ENCODE measurements around the gene SNED1. TPM values are rescaled to one million over a fixed set of nuclear protein-coding genes. Genes with fewer than 3 reads are reported as not detected.
A peak's percentile ranks its signal among the peaks of the same experiment; 100 is the strongest.
"Not testable (repeated sequence)": the region's sequence is repeated elsewhere in the genome, so short reads cannot be mapped to it uniquely, and the experiment has no call there.

The SNED1 gene
- total RNA-seq, 2 donors from 2014 or later = 12.2 to 31.9 TPM

DNA sequence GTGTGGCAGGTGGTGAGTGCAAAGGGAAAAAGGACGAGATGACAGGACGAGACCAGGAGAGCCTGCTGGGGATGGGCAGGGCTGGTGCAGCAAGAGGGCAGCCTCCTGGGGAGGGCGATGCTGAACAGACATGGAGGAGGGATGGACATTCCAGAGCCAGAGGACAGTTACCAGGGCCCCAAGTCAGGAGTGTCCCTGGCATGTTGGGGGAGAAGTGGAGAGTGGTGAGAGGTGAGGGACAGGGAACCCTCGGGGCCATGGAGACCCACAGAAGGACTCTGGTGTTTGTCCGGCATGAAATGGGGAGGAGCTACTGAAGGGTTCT, 84.6 kb downstream of the SNED1 start:
- intact Hi-C loops (cut with DNase I) = no loop called here
- DNase-seq (no peak), ATAC-seq (no peak)

DNA sequence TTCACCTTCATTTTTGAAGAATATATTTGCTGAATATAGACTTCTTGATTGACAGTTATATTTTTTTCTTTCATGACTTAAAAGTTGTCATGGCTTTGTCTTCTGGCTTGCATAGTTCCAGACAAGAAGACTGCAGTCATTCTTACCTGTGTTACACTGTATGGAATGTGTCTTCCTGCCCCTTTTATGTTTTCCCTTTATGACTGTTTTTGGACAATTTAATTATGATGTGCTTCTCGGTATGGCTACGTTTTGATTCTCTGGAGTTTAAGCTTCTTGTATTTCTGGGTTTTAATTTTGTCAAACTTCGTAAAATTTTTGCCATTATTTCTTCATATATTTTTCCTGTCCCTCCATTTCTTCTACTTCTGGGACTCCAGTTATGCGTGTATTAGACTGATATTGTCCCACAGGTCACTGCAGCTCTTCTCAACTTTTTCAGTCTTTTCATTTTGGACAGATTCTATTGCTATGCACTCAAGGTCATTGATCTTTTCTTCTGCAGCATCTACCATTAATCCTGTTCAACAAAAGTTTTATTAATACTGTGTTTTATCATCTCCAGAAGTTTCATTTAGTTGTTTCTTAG, 86.5 kb downstream of the SNED1 start:
- no peak for ATAC-seq
- intact Hi-C loops (cut with DNase I) = no loop called here
- no peak for DNase-seq

DNA sequence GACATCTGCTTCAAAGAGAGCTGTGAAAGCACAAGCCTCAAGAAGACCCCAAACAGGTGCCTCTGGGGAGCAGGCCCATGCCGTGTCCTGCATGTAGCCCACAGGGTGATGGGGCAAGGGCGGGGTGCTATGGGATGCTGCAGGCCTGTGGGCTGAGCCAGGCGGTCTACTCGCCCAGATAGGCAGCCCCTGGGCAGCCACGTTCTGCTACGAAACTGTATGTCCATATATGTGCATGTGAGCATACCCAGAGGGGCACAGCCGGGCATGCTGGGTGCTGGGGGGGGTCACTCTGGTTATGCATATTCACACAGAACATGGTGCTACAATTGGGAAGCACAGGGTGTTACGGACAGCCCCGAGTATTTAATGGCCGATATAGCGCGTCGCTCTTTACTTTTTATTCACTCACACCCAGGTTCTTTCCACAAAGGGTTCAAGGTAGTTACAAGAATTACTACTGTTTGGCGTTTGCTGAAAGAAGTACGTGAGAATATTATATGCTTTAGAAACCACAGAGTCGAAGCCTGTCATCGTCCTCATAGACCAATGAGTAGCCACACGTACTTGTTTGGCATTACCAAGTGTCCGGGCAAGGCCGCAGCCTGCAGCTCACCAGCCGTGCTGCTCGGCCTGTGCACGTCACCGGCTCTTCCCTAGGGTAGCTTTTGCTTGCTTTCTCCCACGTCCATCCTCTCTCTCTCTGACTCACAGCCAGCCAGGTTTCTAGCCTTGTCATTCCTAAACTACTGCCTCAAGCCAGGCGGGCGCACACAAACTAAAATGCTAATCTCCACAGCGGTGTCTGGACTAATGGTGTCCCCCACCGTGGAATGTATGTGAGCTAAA, 89.2 kb downstream of the SNED1 start:
- intact Hi-C loops (cut with DNase I) = no loop called here
- DNase-seq = no peak

DNA sequence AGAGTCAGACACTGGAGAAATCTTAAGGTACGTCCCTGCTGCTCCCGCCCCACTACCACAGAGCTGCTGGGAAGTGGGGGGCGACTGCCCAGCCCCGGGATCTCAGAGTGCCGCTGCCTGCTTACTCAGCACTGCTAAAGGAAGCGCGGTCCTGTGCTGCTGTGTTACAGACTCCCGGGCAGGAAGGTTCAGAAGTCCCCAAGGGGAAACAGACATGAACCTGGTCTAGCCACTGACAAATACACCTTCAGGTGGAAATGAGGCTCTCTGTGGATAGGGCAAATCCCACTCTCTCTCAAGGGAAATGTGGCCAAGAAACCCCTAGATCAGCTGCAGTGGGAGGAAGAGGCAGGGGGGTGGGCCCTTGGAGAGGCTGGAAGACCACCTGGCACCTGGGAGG, 90.0 kb downstream of the SNED1 start:
- intact Hi-C loops (cut with DNase I) = no loop called here
- ATAC-seq = no peak

More for the DNA sequence above, 89.2 kb downstream of the SNED1 start:
- ATAC-seq = no peak

DNA sequence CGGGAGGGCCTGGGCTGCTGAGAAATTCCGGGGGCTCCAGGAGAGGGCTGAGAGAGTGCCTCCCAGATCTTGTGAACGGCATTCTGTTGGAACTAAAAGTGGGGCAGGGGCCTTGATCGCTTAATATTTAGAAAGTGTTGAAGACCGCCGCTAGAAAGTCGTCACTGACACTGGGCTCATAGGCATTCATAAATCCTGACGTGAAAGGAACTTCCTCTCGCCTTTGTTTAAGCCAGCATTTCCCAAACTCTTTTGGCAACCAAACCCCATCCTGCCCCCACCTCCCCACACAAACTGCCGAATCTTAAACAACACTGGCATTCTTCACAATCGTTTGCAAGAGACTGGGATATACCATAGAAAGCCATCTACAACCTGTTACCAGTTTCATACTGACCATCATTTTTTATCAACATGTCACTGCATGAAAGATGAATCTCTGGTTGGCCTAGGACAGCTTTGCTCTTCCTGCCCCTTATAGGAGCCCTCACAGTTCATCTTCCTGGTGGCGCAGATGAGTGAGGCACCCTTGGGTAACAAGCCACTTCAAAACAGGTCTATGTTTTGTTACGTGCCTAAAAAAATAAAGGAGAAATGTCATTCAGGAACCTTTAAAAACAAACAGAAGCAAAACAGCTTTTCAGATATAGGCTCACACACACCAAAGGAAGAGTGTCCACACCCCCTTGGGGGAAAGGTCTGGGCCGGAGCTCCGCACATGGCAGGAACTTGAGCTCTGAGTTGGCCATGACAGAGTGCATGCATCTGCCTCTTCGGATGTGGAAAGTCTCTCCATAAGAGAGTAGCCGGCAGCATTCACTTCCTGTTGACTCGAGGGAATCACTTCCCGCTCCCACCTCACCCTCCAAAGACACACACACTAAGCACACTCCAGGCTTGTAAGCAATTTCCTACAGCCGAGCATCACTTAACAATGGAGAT, 90.6 kb downstream of the SNED1 start:
- DNase-seq = no peak
- intact Hi-C loops (cut with DNase I) = no loop called here
- no peak for ATAC-seq

More for the DNA sequence above, 90.0 kb downstream of the SNED1 start:
- no peak for DNase-seq

DNA sequence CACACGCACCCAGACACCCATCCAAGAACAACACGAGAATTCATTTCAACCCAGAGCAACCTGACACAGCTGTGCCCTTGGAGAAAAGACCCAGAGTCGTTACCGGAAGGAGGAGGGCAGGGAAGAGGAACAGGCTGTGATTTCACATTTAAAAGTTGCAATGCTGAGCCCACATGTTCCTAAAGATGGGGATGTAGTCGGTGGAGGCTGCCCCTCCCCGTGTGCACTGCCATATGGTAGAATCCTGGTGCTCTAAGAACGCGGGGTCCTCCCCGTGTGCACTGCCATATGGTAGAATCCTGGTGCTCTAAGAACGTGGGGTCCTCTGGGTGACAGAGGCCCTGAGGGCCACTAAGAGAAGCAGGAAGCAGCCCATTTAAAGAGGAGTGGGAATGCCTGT, 92.8 kb downstream of the SNED1 start:
- intact Hi-C loops (cut with DNase I) = no loop called here
- DNase-seq (no peak), ATAC-seq (no peak)

DNA sequence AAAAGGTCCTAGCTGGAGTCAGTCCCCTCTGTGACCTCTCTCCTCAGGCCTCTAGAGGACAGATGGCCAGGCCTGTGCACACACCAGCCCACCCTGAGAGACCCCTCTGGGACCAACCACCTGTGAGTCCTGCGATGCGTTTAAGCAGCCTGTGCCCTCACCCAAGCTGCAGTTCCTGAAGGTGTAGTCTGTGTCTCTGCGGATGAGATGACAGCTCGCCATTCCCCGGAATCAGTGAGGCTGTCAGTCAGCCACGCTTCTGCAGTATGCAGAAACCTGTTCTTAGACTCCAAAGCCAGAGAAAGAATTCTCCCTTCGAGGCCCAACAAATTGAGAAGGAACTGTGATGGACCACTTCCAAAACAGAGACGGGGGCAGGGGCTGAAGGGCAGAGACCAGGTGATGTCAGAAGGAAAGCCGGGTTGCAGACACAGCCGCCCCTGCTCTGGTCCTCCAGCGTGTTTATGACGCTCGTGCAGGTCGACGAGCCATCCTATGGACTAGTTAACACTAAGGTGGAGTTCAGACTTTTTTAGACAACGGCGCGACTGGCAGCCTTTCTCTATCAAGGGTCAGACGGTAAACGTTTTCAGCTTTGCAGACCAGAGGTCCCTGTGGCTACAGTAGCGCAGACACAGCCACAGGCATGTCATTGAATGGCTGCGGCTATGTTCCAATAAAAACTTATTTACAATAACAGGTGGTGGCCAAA, 93.5 kb downstream of the SNED1 start:
- intact Hi-C loops (cut with DNase I) = no loop called here

DNA sequence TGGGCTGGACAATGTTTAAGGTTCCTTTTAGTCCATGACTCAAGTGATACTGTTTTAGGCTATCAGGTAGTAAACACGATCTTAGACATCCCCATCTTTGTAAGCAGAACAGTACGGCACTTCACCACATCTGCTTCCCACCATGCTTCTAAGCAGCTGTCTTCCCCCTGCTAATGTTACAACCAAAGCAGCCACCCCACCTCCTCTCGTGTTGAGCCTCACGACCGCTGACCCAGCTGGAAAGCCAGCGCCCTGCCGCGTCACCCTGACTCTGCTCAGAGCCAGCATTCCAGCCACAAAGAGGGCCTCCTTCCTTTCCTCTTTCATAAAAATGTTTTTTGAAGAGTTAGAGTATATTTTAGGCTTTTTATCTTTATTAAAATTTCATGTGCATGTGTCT, 94.3 kb downstream of the SNED1 start:
- DNase-seq (no peak), ATAC-seq (no peak)
- intact Hi-C loops (cut with DNase I) = no loop called here

More for the DNA sequence above, 93.5 kb downstream of the SNED1 start:
- no peak for ATAC-seq
- no peak for DNase-seq

DNA sequence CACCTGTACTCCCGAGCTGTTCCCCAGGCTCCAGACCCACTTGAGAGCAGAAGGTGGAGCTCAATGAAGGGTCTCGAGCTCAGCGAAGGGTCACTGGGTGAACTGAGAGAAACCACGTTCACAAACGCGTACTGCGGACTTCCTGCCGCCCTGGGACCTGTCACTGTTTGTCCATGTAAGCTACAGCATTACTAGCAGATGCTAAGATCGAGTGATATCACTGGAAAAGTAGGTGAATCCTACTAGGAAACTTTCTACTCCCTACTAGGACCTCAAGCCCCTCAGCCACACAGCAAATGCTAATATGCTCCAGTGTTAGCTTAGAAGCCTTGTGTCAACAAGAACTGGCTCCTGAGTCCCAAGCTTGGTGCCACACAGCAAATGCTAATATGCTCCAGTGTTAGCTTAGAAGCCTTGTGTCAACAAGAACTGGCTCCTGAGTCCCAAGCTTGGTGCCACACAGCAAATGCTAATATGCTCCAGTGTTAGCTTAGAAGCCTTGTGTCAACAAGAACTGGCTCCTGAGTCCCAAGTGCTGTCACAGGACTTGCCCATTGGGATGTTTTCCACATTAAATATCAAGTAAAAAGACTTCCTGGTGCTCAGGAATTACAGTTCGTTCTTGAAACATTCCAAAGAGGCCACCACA, 94.8 kb downstream of the SNED1 start:
- ATAC-seq; intact Hi-C loops (cut with DNase I); DNase-seq: not testable (repeated sequence)

DNA sequence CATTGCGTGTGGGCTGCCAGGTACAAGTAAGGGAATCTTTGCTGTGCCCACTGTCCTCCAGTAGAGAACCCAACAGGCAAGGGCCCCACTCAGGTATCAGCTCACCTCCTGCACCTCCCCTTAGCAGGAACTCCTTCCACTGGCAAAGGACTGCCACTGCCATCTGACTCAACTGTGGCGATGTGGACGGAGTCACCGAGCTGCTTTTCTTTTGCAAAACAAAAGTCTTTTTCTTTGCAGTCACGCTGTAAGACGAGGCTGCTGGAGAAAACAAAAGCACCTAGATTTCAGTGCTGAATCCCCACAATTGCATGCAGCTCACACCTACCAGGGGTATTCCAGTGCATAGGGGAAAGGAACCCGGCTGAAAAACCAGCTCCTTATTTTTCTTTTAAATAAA, 95.8 kb downstream of the SNED1 start:
- intact Hi-C loops (cut with DNase I) = no loop called here
- DNase-seq (no peak), ATAC-seq (no peak)

DNA sequence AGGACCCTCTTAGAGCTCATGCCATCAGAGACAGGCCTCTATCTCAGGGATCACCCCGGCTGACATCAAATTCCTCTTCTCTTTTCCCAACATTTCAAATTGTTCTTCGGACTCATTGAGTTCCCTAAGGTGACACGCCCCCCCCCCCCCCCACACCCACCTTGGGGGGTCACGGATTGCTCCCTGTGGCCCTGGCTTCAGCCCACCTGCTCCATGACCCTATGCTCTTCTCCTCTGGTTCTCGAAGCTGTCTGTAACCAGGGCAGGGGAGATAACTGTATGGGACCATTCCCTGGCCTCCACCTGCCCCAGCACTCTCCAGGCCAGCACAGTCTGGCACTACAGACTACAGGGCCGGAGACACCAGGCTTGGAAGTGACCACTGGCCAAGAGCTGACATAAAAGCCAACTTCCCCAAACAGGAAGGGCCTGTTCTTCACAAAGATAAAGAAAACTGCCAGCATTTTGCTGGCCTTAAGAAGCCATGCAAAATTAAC, 96.6 kb downstream of the SNED1 start:
- intact Hi-C loops (cut with DNase I) = no loop called here
- ATAC-seq (no peak), DNase-seq (no peak)

DNA sequence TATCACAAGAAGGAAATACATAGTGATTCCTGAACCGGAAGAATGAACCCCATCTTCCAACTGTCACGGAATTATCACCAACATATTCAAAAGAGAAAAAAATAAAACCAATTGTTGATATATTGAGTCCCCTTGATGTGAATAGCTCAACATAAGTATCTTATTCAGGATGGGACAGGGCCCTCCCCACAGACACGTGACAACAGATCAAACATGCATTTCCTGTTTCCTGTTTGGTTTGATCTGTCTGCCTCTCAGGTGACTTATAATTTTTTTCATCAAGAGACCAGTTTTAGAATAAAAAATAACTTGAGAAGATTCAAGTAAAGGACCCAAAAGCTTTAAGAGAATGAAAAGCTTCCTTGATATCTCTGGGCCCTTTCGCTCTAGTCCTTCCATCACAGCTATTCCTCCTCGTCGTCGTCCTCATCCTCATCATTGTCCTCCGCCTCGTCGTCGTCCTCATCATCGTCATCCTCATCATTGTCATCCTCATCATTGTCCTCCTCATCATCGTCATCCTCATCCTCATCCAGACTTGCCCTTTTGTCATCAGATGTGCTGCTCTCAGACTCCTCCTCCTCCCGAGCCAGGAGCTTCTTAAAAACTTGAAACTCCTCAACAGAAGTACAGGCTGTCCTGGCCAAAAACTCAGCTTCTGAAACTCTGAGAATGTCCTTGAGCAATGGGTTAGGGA, 97.3 kb downstream of the SNED1 start:
- intact Hi-C loops (cut with DNase I) = no loop called here
- DNase-seq (no peak), ATAC-seq (no peak)

DNA sequence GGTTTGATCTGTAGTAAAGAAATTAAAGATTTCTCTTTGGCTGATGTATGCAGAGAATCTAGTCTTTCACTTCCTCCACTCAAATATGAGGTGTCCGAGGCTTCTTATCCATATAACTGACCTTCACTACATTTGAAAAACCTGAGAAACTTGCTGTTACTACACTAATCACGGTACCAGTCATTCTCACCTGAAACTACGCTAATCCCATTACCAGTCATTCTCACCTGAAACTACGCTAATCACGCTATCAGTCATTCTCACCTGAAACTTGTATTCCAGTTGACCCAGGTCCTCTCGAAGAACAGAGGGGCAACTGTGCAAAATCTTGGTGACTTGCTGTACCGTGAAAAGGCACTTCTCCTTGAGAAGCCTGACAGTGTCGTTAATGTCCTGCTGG, 98.6 kb downstream of the SNED1 start:
- DNase-seq (no peak), ATAC-seq (no peak)
- intact Hi-C loops (cut with DNase I) = no loop called here

DNA sequence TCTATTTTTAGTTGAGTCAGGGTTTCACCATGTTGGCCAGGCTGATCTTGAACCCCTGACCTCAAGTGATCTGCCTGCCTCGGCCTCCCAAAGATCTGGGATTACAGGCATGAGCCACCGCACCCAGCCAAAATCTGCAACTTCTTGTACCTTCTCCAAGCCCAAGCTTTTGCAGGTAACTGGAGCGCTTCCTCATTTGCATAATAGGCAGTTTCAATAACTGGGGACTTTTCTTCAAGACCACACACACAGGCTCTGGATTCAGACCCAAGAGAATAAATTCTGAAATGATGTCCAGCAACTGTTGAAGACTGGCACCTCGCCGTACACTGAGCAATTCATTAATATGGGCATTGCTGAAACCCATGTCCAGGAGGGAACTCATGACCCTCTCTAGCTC, 100.8 kb downstream of the SNED1 start:
- intact Hi-C loops (cut with DNase I) = no loop called here
- no peak for DNase-seq
- ATAC-seq = no peak

DNA sequence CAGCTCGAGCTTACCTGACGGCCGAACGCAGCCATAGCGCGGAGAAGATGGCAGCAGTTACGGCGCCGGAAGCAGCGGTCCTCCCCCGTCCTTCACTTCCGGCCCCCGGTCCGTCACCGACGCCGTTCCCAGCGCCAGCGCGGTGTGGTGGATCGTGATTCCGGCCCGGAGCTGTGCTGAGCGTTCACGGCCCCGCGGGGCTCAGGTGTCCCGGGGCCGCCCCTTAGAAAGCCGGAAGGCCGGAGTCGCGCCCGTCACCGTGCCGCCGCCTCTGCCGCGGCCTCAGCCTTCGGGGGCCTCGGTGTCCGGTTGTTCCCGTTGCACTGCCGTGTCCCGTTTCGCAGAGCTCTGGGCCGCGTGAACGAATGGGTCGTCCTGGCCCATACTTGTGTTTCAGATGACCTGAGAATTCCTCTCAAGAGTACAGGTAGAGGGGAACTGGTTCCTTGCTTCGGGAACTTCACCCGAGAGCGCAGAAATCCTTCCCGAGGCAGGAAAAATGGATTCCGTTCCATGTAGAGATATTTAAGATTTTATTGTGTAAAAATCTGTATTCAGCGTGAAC, 103.9 kb downstream of the SNED1 start, which contains the start of gene MTERF4:
TSS of gene MTERF4 (minus strand) at position 49 of the 565 bp plus-strand sequence. CDS start at position 35, 14 bp downstream.
- ATAC-seq = peak; percentile 99 to 100

DNA sequence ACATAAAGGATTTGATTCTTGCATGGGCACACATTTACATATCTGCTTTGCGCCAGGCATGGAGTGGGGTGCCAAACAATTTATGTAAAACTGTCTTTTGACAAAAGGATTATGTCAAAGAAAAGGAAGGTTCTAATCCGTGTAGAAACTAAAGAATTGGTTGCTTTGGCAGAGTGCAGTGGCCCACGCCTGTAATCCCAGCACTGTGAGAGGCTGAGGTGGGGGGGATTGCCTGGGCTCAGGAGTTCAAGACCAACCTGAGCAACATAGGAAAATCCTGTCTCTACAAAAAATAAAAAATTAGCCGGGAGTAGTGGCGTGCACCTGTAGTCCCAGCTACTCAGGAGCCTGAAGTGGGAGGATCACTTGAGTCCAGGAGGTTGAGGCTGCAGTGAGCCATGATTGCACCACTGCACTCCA, 104.8 kb downstream of the SNED1 start:
- intact Hi-C loops (cut with DNase I) = loop anchor here in 1 of 2 donors (5.0 kb wide), 2 partner anchors 49 to 114 kb away; partner anchors contain the start of gene PPP1R7
- DNase-seq (no peak), ATAC-seq (no peak)

More for the DNA sequence above, 103.9 kb downstream of the SNED1 start, which contains the start of gene MTERF4:
- intact Hi-C loops (cut with DNase I) = loop anchor here in 1 of 2 donors (5.0 kb wide), 2 partner anchors 50 to 115 kb away; partner anchors contain the start of gene PPP1R7
- DNase-seq = peak; percentile 89

DNA sequence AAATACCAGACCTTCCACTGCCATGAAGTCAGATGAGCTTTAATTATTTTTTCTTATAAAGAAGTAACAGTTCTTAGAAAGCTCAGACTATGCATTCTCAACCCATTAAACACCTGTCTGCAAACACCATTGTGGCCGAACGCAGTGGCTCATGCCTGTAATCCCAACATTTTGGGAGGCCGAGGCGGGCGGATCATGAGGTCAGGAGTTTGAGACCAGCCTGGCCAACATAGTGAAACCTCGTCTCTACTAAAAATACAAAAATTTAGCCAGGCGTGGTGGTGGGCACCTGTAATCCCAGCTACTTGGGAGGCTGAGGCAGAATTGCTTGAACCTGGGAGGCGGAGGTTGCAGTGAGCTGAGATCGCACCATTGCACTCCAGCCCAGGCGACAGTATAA, 106.2 kb downstream of the SNED1 start:
- intact Hi-C loops (cut with DNase I) = loop anchor here in 1 of 2 donors (5.0 kb wide), 2 partner anchors 48 to 113 kb away; partner anchors contain the start of gene PPP1R7
- ATAC-seq, DNase-seq: not testable (repeated sequence)
